GM19452 (cell line): ENCODE data around the gene COA3.

Source experiments
- ATAC-seq: cut with Tn5 transposase; IDR thresholded peaks from one replicate; pipeline ENCODE4 v1.9.1; 2021; ENCODE audit not compliant: unreplicated experiment

Gene COA3

GRCh38 chr17:42798383-42799380 is at the start of gene COA3, which contains the start of gene CNTD1:
TSS of gene COA3 (minus strand) at chr17:42798704. CDS start at chr17:42798681, 23 bp downstream.
TSS of gene CNTD1 (plus strand) at chr17:42798861. CDS start at chr17:42799068, 207 bp downstream.
- peak; percentile 74 for ATAC-seq

GRCh38 chr17:42848093-42848492 is 49.6 kb upstream of the COA3 start:
- ATAC-seq, result no peak

- no peak for ATAC-seq
Observed at GRCh38 chr17:42846594-42847280, 48.2 kb upstream of the COA3 start.

GRCh38 chr17:42845918-42846593 is 47.6 kb upstream of the COA3 start:
- ATAC-seq, result no peak

GRCh38 chr17:42845556-42845917 is 47.0 kb upstream of the COA3 start:
- no peak for ATAC-seq

GRCh38 chr17:42844761-42845555 is 46.5 kb upstream of the COA3 start:
- no peak for ATAC-seq

GRCh38 chr17:42844271-42844670 is 45.8 kb upstream of the COA3 start, which contains the start of gene AOC2:
TSS of gene AOC2 (plus strand) at chr17:42844580. CDS start at chr17:42844627, 47 bp downstream.
- no peak for ATAC-seq

GRCh38 chr17:42843358-42843934 is 44.9 kb upstream of the COA3 start:
- ATAC-seq, result no peak

GRCh38 chr17:42841975-42842685 is 43.6 kb upstream of the COA3 start:
- ATAC-seq, result no peak

GRCh38 chr17:42835732-42836131 is 37.2 kb upstream of the COA3 start:
- ATAC-seq, result no peak

- no peak for ATAC-seq
Observed at GRCh38 chr17:42833767-42834422, 35.4 kb upstream of the COA3 start.

- peak; percentile 84 for ATAC-seq
Observed at GRCh38 chr17:42832934-42833766, 34.6 kb upstream of the COA3 start, which contains the start of gene PSME3. TSS of gene PSME3 (plus strand) at chr17:42833397. CDS start at chr17:42833632, 235 bp downstream.

- ATAC-seq, result peak; percentile 2
Observed at GRCh38 chr17:42832213-42832933, 33.9 kb upstream of the COA3 start.

GRCh38 chr17:42830971-42831370 is 32.5 kb upstream of the COA3 start:
- ATAC-seq, result no peak

GRCh38 chr17:42827472-42827871 is 29.0 kb upstream of the COA3 start:
- ATAC-seq, result no peak

GRCh38 chr17:42821176-42821575 is 22.7 kb upstream of the COA3 start:
- no peak for ATAC-seq

GRCh38 chr17:42819939-42820535 is 21.5 kb upstream of the COA3 start:
- no peak for ATAC-seq
